HUES48 (cell line): ENCODE measurements around the gene STRA6.
"Not testable (repeated sequence)": the region's sequence is repeated elsewhere in the genome, so short reads cannot be mapped to it uniquely, and the experiment has no call there.

Source experiments
- H3K27ac ChIP-seq: one replicate; pipeline ENCODE4 v1.7.0; 2013; ENCODE audit warnings: low read depth, low read length, inconsistent platforms
- H3K27me3 ChIP-seq: 2 replicates; pipeline ENCODE4 v1.6.1; 2013; ENCODE audit warnings: mild to moderate bottlenecking, low read length; ENCODE audit not compliant: control insufficient read depth, insufficient read depth
- H3K36me3 ChIP-seq: 2 replicates; pipeline ENCODE4 v1.6.1; 2013; ENCODE audit warnings: low read length; ENCODE audit not compliant: control insufficient read depth, insufficient read depth
- H3K4me1 ChIP-seq: 2 replicates; pipeline ENCODE4 v1.6.1; 2013; ENCODE audit warnings: mild to moderate bottlenecking, low read length; ENCODE audit not compliant: control insufficient read depth, insufficient read depth
- H3K4me3 ChIP-seq: 2 replicates; pipeline ENCODE4 v1.5.1; 2013; ENCODE audit warnings: mild to moderate bottlenecking, low read depth, low read length
- H3K9ac ChIP-seq: 2 replicates; pipeline ENCODE4 v1.6.1; 2013; ENCODE audit warnings: mild to moderate bottlenecking, low read depth, low read length, moderate library complexity
- H3K9me3 ChIP-seq: 2 replicates; pipeline ENCODE4 v1.6.1; 2013; ENCODE audit warnings: low read length; ENCODE audit not compliant: control insufficient read depth, insufficient read depth

Gene STRA6

GRCh38 chr15:74170071-74170844, 32.3 kb downstream of the STRA6 start:
- H3K4me3 ChIP-seq, result no peak overlapping the region
- no peaks in the 10 kb centered on the region for H3K36me3 ChIP-seq
- H3K27ac ChIP-seq, result no peak overlapping the region
- H3K27me3 ChIP-seq, result no peaks in the 10 kb centered on the region
- no peak overlapping the region for H3K9ac ChIP-seq
- H3K9me3 ChIP-seq, result no peaks in the 10 kb centered on the region
- H3K4me1 ChIP-seq, result peaks cover 14% of the 10 kb centered on the region

- Histone ChIP-seq H3K9me3 (no peaks in the 10 kb centered on the region), H3K4me1 (peaks cover 12% of the 10 kb centered on the region), H3K27ac (no peak overlapping the region), H3K9ac (no peak overlapping the region), H3K27me3 (no peaks in the 10 kb centered on the region), H3K36me3 (no peaks in the 10 kb centered on the region), H3K4me3 (no peak overlapping the region)
These were observed 33.9 kb downstream of the STRA6 start for GRCh38 chr15:74168711-74169126.

- Histone ChIP-seq H3K27me3 (no peaks in the 10 kb centered on the region), H3K27ac (no peak overlapping the region), H3K4me3 (no peak overlapping the region), H3K9me3 (no peaks in the 10 kb centered on the region), H3K4me1 (peaks cover 3% of the 10 kb centered on the region; the same call in 1 of the 2 replicates), H3K36me3 (no peaks in the 10 kb centered on the region), H3K9ac (no peak overlapping the region)
These were observed 34.7 kb downstream of the STRA6 start for GRCh38 chr15:74167891-74168331.

GRCh38 chr15:74165461-74165860, 37.1 kb downstream of the STRA6 start:
- Histone ChIP-seq H3K27ac (no peak overlapping the region), H3K4me3 (no peak overlapping the region), H3K4me1 (no peaks in the 10 kb centered on the region), H3K36me3 (no peaks in the 10 kb centered on the region), H3K9me3 (no peaks in the 10 kb centered on the region), H3K27me3 (no peaks in the 10 kb centered on the region), H3K9ac (no peak overlapping the region)

GRCh38 chr15:74162195-74162536, 40.4 kb downstream of the STRA6 start:
- H3K27me3 ChIP-seq, H3K4me3 ChIP-seq: not testable (repeated sequence)

GRCh38 chr15:74160390-74160789, 42.2 kb downstream of the STRA6 start:
- not testable (repeated sequence) for H3K4me3 ChIP-seq, H3K9me3 ChIP-seq

More at GRCh38 chr15:74162195-74162536, 40.4 kb downstream of the STRA6 start:
- H3K9me3 ChIP-seq, H3K9ac ChIP-seq, H3K4me1 ChIP-seq, H3K27ac ChIP-seq, H3K36me3 ChIP-seq: not testable (repeated sequence)

GRCh38 chr15:74159773-74160172, 42.8 kb downstream of the STRA6 start:
- no peaks in the 10 kb centered on the region for H3K27me3 ChIP-seq
- H3K4me3 ChIP-seq, result no peak overlapping the region
- H3K4me1 ChIP-seq, result no peaks in the 10 kb centered on the region
- no peak overlapping the region for H3K9ac ChIP-seq
- H3K36me3 ChIP-seq, result no peaks in the 10 kb centered on the region
- H3K27ac ChIP-seq, result no peak overlapping the region
- H3K9me3 ChIP-seq, result no peaks in the 10 kb centered on the region

More at GRCh38 chr15:74160390-74160789, 42.2 kb downstream of the STRA6 start:
- H3K9ac ChIP-seq, H3K27me3 ChIP-seq, H3K4me1 ChIP-seq, H3K27ac ChIP-seq, H3K36me3 ChIP-seq: not testable (repeated sequence)

- Histone ChIP-seq H3K9me3 (no peaks in the 10 kb centered on the region), H3K27ac (no peak overlapping the region), H3K4me3 (no peak overlapping the region), H3K36me3 (no peaks in the 10 kb centered on the region), H3K4me1 (no peaks in the 10 kb centered on the region), H3K27me3 (no peaks in the 10 kb centered on the region), H3K9ac (no peak overlapping the region)
These were observed 43.5 kb downstream of the STRA6 start for GRCh38 chr15:74158855-74159650.

- H3K9me3 ChIP-seq, result no peaks in the 10 kb centered on the region
- H3K4me3 ChIP-seq, result no peak overlapping the region
These were observed 44.4 kb downstream of the STRA6 start for GRCh38 chr15:74157868-74158827.

GRCh38 chr15:74156678-74157411, 45.7 kb downstream of the STRA6 start:
- Histone ChIP-seq H3K9me3 (no peaks in the 10 kb centered on the region), H3K9ac (no peak overlapping the region), H3K4me1 (no peaks in the 10 kb centered on the region), H3K4me3 (no peak overlapping the region), H3K36me3 (no peaks in the 10 kb centered on the region), H3K27me3 (no peaks in the 10 kb centered on the region), H3K27ac (no peak overlapping the region)

More at GRCh38 chr15:74157868-74158827, 44.4 kb downstream of the STRA6 start:
- Histone ChIP-seq H3K27me3 (no peaks in the 10 kb centered on the region), H3K4me1 (no peaks in the 10 kb centered on the region), H3K36me3 (no peaks in the 10 kb centered on the region), H3K9ac (no peak overlapping the region), H3K27ac (no peak overlapping the region)
